Motor neuron (in vitro differentiated cells): ENCODE measurements around the gene CMTR2. TPM values are rescaled to one million over a fixed set of nuclear protein-coding genes. Genes with fewer than 3 reads are reported as not detected.
"Not testable (repeated sequence)": the region's sequence is repeated elsewhere in the genome, so short reads cannot be mapped to it uniquely, and the experiment has no call there.

Source experiments
- ATAC-seq, 8 experiments: fragments of 200-7000 bp; cut with Tn5 transposase; replicated peaks in 6 of 8; 2 replicates each; pipeline ENCODE4 v1.8.0; 2021; ENCODE audit warnings: mild to moderate bottlenecking in 8 of 8, moderate library complexity in 8 of 8
- H3K27ac ChIP-seq, 2 donors: fragments of 250-450 bp; sonication (Bioruptor Pico); 2 replicates each; pipeline ENCODE4 v1.9.0; 2021; ENCODE audit warnings: antibody characterized with exemption in 2 of 2, mild to moderate bottlenecking in 2 of 2, moderate library complexity in 1 of 2
- H3K4me1 ChIP-seq, 2 donors: fragments of 250-450 bp; sonication (Bioruptor Pico); replicated peaks in 1 of 2; 2 replicates each; pipeline ENCODE4 v1.6.1; 2021; ENCODE audit warnings: antibody characterized with exemption in 2 of 2, mild to moderate bottlenecking in 2 of 2, moderate library complexity in 1 of 2
- H3K4me3 ChIP-seq, 5 donors: fragments of 250-450 bp; sonication (Bioruptor Pico); 2 replicates each; pipeline ENCODE4 v1.9.0; 2021; ENCODE audit warnings: antibody characterized with exemption in 5 of 5, mild to moderate bottlenecking in 5 of 5, moderate library complexity in 4 of 5
- WGBS, 10 experiments: fragments of 450-650 bp; shearing (Covaris generic); methylation state at CpG; one replicate each; pipeline ENCODE4 v1.0.0; 2022; 5-methylcytosine and 5-hydroxymethylcytosine counted together
- in situ Hi-C, 9 experiments: fragments of 400-800 bp; cut with MboI; loops; one replicate each; pipeline ENCODE4 v1.15.0; 2021; ENCODE audit warnings: low sequenced_read_pairs in 9 of 9, low pct_unique_long_range_greater_than_20kb in 2 of 9; ENCODE audit not compliant: unreplicated experiment in 9 of 9
- total RNA-seq, 8 experiments: library from RNA; unstranded; fragments of 300-600 nt; gene quantifications; 2 replicates each; pipeline versions ENCODE4 v1.2.3 to v1.2.4, GENCODE V29; 2022

The CMTR2 gene
- total RNA-seq, 8 experiments from 2014 or later = 15.0 to 30.1 (median 17.3) TPM

GRCh38 chr16:71296584-71297340 lies 7.6 kb upstream of the CMTR2 start:
- peaks cover 0 to 14% of the 10 kb centered on the region in 2 donors for H3K4me1 ChIP-seq
- in situ Hi-C loops = no loop called here
- 11 to 100% (median 50%) methylated on average over 1 to 3 of the region's 3 CpGs for WGBS, 10 experiments
- ATAC-seq = peak in 7 of 8 experiments; percentile 45 to 94 (median 64)
- no peak overlapping the region for H3K27ac ChIP-seq
- no peak overlapping the region for H3K4me3 ChIP-seq

DNA sequence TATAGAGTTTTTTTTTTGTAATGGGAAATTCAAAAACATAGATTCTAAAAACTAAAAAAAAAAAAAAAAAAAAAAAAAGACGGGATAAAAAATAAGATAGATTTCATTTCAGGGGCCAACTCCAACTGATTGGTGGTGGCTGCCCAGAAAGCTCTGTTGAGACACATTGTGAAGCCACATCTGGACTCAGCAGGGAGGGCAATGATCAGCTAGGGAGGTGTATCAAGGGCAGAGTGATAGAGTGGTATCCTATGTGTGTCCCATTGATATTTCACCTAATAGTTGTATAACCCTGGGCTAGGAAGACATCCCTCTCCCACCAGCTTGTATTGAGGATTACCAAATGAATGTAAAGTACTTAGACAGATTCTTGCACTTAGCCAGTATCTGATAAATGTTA lies 6.7 kb upstream of the CMTR2 start:
- in situ Hi-C loops = no loop called here
- WGBS, 10 experiments = 0 to 94% (median 57%) methylated on average over 1 of the region's 1 CpG; no CpG with 5 or more reads in 1 of the 10 experiments
- Histone ChIP-seq H3K4me3 (no peak overlapping the region), H3K4me1 (peaks cover 0 to 14% of the 10 kb centered on the region in 2 donors), H3K27ac (no peak overlapping the region)
- no peak for ATAC-seq

DNA sequence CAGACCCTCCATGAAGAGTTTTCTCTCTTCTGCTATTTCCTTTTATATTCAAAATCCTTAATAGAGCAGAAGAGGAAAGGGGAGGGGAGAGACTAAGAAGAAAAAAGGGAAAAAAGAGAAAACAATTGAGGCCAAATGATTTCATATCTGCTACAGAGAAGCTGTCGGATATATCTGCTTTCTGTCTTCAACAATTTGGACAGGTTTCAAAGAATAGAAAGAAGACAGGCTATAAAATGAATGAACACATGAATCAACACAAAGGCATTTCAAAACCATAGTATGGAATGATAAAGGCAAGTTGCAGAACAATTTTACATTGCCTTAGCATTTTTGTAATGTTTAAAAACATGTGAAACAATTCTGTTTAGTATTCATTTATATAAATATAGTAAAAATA lies 4.7 kb upstream of the CMTR2 start:
- ATAC-seq = no peak
- no peak overlapping the region for H3K4me3 ChIP-seq
- H3K27ac ChIP-seq = no peak overlapping the region
- H3K4me1 ChIP-seq = peaks cover 3 to 14% of the 10 kb centered on the region in 2 donors
- 0 to 80% (median 42%) methylated on average over 1 of the region's 1 CpG; no CpG with 5 or more reads in 1 of the 10 experiments for WGBS, 10 experiments
- in situ Hi-C loops = no loop called here

- ATAC-seq, in situ Hi-C loops, H3K27ac ChIP-seq, H3K4me3 ChIP-seq: not testable (repeated sequence)
- 0 to 89% (median 60%) methylated on average over 1 to 3 of the region's 3 CpGs; no CpG with 5 or more reads in 4 of the 10 experiments for WGBS, 10 experiments
- peaks cover 14 to 15% of the 10 kb centered on the region in 2 donors for H3K4me1 ChIP-seq
Observed at GRCh38 chr16:71292095-71292494, 2.9 kb upstream of the CMTR2 start.

- 19 to 100% (median 60%) methylated on average over 1 to 2 of the region's 2 CpGs; no CpG with 5 or more reads in 1 of the 10 experiments for WGBS, 10 experiments
- in situ Hi-C loops = no loop called here
- Histone ChIP-seq H3K27ac (peak overlapping the region; percentile 77 to 95), H3K4me1 (peaks cover 6 to 15% of the 10 kb centered on the region in 2 donors), H3K4me3 (peak overlapping the region; percentile 60 to 97 (median 74))
- ATAC-seq = no peak
Observed at GRCh38 chr16:71289732-71290062, 495 bp upstream of the CMTR2 start.

DNA sequence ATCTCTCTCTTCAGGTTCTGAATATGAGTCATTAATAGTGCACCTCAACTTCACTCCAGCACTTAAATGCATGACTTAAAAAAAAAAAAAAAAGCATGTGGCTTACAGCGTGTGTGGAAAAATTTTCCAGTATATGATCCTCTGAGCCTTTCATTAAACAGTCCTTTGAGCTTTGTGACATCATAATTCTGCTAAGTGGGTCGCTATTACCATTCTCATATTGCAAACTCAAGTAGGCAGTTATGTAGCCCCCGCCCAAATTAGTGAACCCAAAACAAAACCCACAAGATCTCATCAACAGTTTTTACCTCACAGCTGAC lies 672 bp downstream of the CMTR2 start:
- peaks cover 6 to 15% of the 10 kb centered on the region in 2 donors for H3K4me1 ChIP-seq
- peak overlapping the region; percentile 60 to 97 (median 74) for H3K4me3 ChIP-seq
- WGBS, 10 experiments = 0 to 60% (median 7%) methylated on average over 1 to 3 of the region's 3 CpGs
- ATAC-seq = peak in 1 of 8 experiments; percentile 2
- in situ Hi-C loops = no loop called here
- H3K27ac ChIP-seq = peak overlapping the region in 1 of 2 donors; percentile 95

DNA sequence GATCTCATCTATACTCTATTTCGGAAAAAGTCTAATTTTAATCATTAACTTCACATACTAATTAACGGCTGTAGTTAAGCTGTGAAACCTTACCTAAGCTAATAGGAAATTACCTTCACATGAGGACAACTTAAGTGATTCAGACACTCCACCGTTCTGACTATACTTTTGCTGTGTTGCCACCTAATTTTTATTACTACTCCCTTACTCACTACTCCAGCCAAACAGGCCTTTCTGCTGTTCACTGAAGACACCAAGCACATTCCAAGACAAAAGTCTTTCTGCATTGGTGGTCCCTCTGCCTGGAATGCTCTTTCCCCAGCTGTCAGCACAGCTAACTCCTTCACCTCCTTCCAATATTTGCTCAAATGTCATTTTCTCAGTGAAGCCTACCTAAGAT lies 1.3 kb downstream of the CMTR2 start:
- H3K4me3 ChIP-seq = peak overlapping the region in 4 of 5 donors; percentile 60 to 97 (median 85)
- in situ Hi-C loops = no loop called here
- ATAC-seq = no peak
- peaks cover 6 to 15% of the 10 kb centered on the region in 2 donors for H3K4me1 ChIP-seq
- no peak overlapping the region for H3K27ac ChIP-seq
- 60 to 100% (median 77%) methylated on average over 1 to 3 of the region's 3 CpGs for WGBS, 10 experiments

GRCh38 chr16:71287454-71287853 lies 1.7 kb downstream of the CMTR2 start:
- in situ Hi-C loops = no loop called here
- Histone ChIP-seq H3K4me1 (peaks cover 6 to 15% of the 10 kb centered on the region in 2 donors), H3K27ac (no peak overlapping the region), H3K4me3 (no peak overlapping the region)
- ATAC-seq = no peak
- WGBS, 10 experiments = 40 to 100% (median 92%) methylated on average over 1 to 2 of the region's 2 CpGs; no CpG with 5 or more reads in 2 of the 10 experiments

DNA sequence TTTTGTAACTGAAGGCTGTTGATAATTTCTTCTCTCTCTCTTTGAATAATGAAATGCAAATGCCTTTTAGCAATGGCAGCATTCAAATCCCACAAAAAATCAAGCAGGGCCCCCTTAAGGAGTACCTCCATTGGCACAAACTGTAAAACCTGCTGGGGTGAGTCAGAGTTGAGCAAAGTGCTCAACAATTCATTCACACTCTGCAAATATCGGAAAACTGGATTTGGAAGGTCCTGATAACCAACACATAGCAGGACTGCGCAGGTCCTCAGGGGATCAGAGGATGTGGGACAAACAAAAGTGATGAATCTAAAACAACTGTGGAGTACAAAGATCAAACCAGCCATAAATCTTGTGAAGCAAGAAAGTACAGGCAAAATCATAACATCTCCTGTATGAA lies 5.6 kb downstream of the CMTR2 start:
- H3K4me1 ChIP-seq = peaks cover 6 to 12% of the 10 kb centered on the region in 2 donors
- ATAC-seq = no peak
- 90 to 100% (median 100%) methylated on average over 1 to 2 of the region's 2 CpGs; no CpG with 5 or more reads in 4 of the 10 experiments for WGBS, 10 experiments
- in situ Hi-C loops = no loop called here
- no peak overlapping the region for H3K27ac ChIP-seq
- H3K4me3 ChIP-seq = no peak overlapping the region

GRCh38 chr16:71282943-71283342 lies 6.3 kb downstream of the CMTR2 start:
- no peak for ATAC-seq
- H3K4me1 ChIP-seq = peaks cover 2 to 7% of the 10 kb centered on the region in 2 donors
- H3K27ac ChIP-seq = no peak overlapping the region
- H3K4me3 ChIP-seq = no peak overlapping the region
- 85 to 96% (median 91%) methylated on average over 1 to 3 of the region's 3 CpGs; no CpG with 5 or more reads in 2 of the 10 experiments for WGBS, 10 experiments
- in situ Hi-C loops = no loop called here

GRCh38 chr16:71276589-71277334 lies 12.4 kb downstream of the CMTR2 start:
- Histone ChIP-seq H3K4me3 (no peak overlapping the region), H3K4me1 (no peaks in the 10 kb centered on the region), H3K27ac (no peak overlapping the region)
- ATAC-seq = peak in 2 of 8 experiments; percentile 31 to 47
- in situ Hi-C loops = no loop called here
- 80 to 100% (median 85%) methylated on average over 1 to 4 of the region's 4 CpGs; no CpG with 5 or more reads in 2 of the 10 experiments for WGBS, 10 experiments

DNA sequence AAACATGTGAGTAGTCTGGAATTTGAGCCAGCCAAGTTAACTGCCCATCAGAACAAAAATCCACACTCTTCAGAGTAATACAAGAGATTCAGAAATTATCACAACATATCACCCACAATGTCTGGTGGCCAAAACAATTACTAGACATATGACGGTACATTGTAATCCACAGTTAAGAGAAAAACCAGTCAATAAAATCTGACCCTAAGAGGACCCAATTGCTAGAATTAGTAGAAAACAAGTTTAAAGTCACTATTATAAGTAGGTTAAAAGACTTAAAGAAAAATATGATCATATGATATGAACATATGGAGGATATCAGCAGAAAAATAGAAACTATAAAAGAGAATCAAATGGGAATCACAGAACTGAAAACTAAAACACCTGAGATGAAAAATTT lies 15.8 kb downstream of the CMTR2 start:
- Histone ChIP-seq H3K4me1 (no peaks in the 10 kb centered on the region), H3K27ac (no peak overlapping the region), H3K4me3 (no peak overlapping the region)
- WGBS, 10 experiments = 100% methylated on average over 1 of the region's 1 CpG; no CpG with 5 or more reads in 3 of the 10 experiments
- in situ Hi-C loops = no loop called here
- no peak for ATAC-seq

GRCh38 chr16:71264299-71264698 lies 24.9 kb downstream of the CMTR2 start:
- Histone ChIP-seq H3K4me3 (no peak overlapping the region), H3K27ac (no peak overlapping the region), H3K4me1 (peaks cover 0 to 19% of the 10 kb centered on the region in 2 donors)
- in situ Hi-C loops = no loop called here
- 4 to 63% (median 28%) methylated on average over 1 to 3 of the region's 3 CpGs; no CpG with 5 or more reads in 3 of the 10 experiments for WGBS, 10 experiments
- ATAC-seq = peak in 1 of 8 experiments; percentile 62
